Loucy (cell line): ENCODE results near the gene OSBPL2.

Experiments
- H2AFZ ChIP-seq: fragments of 200-600 bp; sonication (generic); 2 replicates; pipeline ENCODE4 v1.6.0; 2016; ENCODE audit warnings: antibody characterized with exemption, mild to moderate bottlenecking, low read length, moderate library complexity
- H3F3A ChIP-seq: fragments of 200-600 bp; 2 replicates; pipeline ENCODE4 v1.6.0; 2016; ENCODE audit warnings: antibody characterized with exemption, low read depth, mild to moderate bottlenecking
- H3K27me3 ChIP-seq: fragments of 200-600 bp; sonication (generic); 2 replicates; pipeline ENCODE4 v1.6.1; 2014; ENCODE audit warnings: low read length, mild to moderate bottlenecking; ENCODE audit not compliant: insufficient read depth, poor library complexity, severe bottlenecking
- H3K36me3 ChIP-seq: fragments of 200-600 bp; sonication (generic); 2 replicates; pipeline ENCODE4 v1.6.1; 2016; ENCODE audit warnings: low read length; ENCODE audit not compliant: insufficient read depth
- H3K4me1 ChIP-seq: fragments of 200-600 bp; sonication (generic); 2 replicates; pipeline ENCODE4 v1.5.1; 2014; ENCODE audit warnings: low read length, mild to moderate bottlenecking; ENCODE audit not compliant: insufficient read depth, poor library complexity, severe bottlenecking
- H3K4me2 ChIP-seq: fragments of 200-600 bp; sonication (generic); 2 replicates; pipeline ENCODE4 v1.6.0; 2014; ENCODE audit warnings: antibody characterized with exemption, low read length, low read depth, mild to moderate bottlenecking; ENCODE audit not compliant: poor library complexity, severe bottlenecking
- H3K4me3 ChIP-seq: fragments of 200-600 bp; sonication (generic); 2 replicates; pipeline ENCODE4 v1.5.1; 2014; ENCODE audit warnings: low read length, mild to moderate bottlenecking, mixed read lengths; ENCODE audit not compliant: poor library complexity, severe bottlenecking
- H3K79me2 ChIP-seq: fragments of 200-600 bp; sonication (generic); 2 replicates; pipeline ENCODE4 v1.6.1; 2014; ENCODE audit warnings: low read length; ENCODE audit not compliant: insufficient read depth
- H3K9ac ChIP-seq: fragments of 200-600 bp; sonication (generic); 2 replicates; pipeline ENCODE4 v1.6.0; 2014; ENCODE audit warnings: mild to moderate bottlenecking, low read depth, low read length, moderate library complexity; ENCODE audit not compliant: poor library complexity, severe bottlenecking
- H3K9me2 ChIP-seq: fragments of 200-600 bp; sonication (generic); replicated peaks from 2 replicates; pipeline ENCODE4 v1.6.1; 2016; ENCODE audit warnings: low read depth, low read length, mixed read lengths
- H3K9me3 ChIP-seq: fragments of 200-600 bp; sonication (generic); 2 replicates; pipeline ENCODE4 v1.6.1; 2014; ENCODE audit warnings: mild to moderate bottlenecking, antibody characterized with exemption, low read length, low read depth; ENCODE audit not compliant: insufficient read depth
- H4K20me1 ChIP-seq: fragments of 200-600 bp; sonication (generic); 2 replicates; pipeline ENCODE4 v1.6.0; 2014; ENCODE audit warnings: antibody characterized with exemption, low read length, mild to moderate bottlenecking; ENCODE audit not compliant: insufficient read depth, poor library complexity, severe bottlenecking
- CTCF ChIP-seq: fragments of 200-600 bp; sonication (generic); conservative IDR thresholded peaks from 2 replicates; pipeline ENCODE4 v1.5.1; 2014; ENCODE audit warnings: mild to moderate bottlenecking, antibody characterized with exemption, low read length
- EZH2phosphoT487 ChIP-seq: fragments of 200-600 bp; IDR thresholded peaks from 2 replicates; pipeline ENCODE4 v1.6.1; 2018; ENCODE audit warnings: antibody characterized with exemption, mild to moderate bottlenecking, moderate library complexity, borderline replicate concordance

OSBPL2 gene

GRCh38 chr20:62289898-62290297 is 51.6 kb downstream of the OSBPL2 start:
- Histone ChIP-seq H3K36me3 (peaks cover 53% of the 10 kb centered on the region; the same call in 1 of the 2 replicates), H3K4me1 (no peaks in the 10 kb centered on the region), H2AFZ (no peak overlapping the region), H3K27me3 (no peaks in the 10 kb centered on the region), H3K4me2 (no peak overlapping the region), H3K79me2 (no peaks in the 10 kb centered on the region), H3K9me3 (no peaks in the 10 kb centered on the region), H3K9ac (no peak overlapping the region), H3K4me3 (no peak overlapping the region), H3K9me2 (no peaks in the 10 kb centered on the region), H4K20me1 (no peaks in the 10 kb centered on the region), H3F3A (no peaks in the 10 kb centered on the region)
- TF ChIP-seq EZH2phosphoT487 (no peak), CTCF (no peak)

DNA sequence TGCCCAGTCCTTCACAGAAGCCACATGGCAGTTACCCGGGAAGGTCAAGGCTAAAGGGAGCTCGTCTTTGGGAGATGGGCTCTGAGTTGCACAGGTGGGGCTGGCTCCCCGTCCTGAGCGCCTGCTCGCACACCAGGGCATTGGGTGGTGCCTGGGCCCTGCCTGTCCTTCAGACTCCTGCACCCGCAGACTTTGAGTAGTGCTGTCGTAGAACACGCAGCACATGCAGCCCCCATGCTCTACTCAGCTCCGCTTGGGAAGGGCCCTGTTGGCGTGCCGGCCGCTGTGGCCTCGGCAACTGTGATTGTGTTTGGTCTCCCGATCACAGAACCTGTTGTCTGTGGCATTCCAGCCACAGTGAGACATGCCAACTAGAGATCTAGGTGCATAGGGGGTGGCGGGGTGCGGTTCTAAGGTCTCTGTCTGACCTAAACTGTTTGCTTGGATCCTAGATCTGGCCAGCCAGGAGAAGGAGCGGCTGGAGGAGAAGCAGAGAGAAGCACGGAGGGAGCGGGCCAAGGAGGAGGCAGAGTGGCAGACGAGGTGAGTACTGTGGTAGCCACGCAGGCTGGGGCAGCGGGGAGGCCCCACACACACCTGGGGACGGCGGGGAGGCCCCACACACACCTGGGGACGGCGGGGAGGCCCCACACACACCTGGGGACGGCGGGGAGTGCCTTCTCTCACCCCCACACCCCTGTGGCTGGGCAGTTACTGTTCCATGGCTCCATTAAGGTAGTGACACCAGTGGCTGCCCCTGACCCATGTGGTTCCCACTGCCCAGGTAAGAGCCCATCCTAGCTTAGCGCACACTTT is 53.1 kb downstream of the OSBPL2 start:
- Histone ChIP-seq H3K4me1 (no peaks in the 10 kb centered on the region), H3K4me3 (no peak overlapping the region), H3K79me2 (no peaks in the 10 kb centered on the region), H3K36me3 (peaks cover 52% of the 10 kb centered on the region; the same call in 1 of the 2 replicates), H2AFZ (no peak overlapping the region), H3K9me2 (no peaks in the 10 kb centered on the region), H3K27me3 (no peaks in the 10 kb centered on the region), H3K9me3 (no peaks in the 10 kb centered on the region), H3K4me2 (no peak overlapping the region), H3K9ac (no peak overlapping the region), H3F3A (no peaks in the 10 kb centered on the region), H4K20me1 (no peaks in the 10 kb centered on the region)
- TF ChIP-seq EZH2phosphoT487: no peak
- TF ChIP-seq CTCF: no peak

GRCh38 chr20:62292108-62292507 is 53.8 kb downstream of the OSBPL2 start:
- H4K20me1 ChIP-seq: no peaks in the 10 kb centered on the region
- no peaks in the 10 kb centered on the region for H3K9me2 ChIP-seq
- TF ChIP-seq CTCF (no peak), EZH2phosphoT487 (no peak)
- H3K4me1 ChIP-seq: no peaks in the 10 kb centered on the region
- H2AFZ ChIP-seq: no peak overlapping the region
- no peak overlapping the region for H3K4me3 ChIP-seq
- no peaks in the 10 kb centered on the region for H3F3A ChIP-seq
- no peak overlapping the region for H3K4me2 ChIP-seq
- peaks cover 48% of the 10 kb centered on the region; the same call in 1 of the 2 replicates for H3K36me3 ChIP-seq
- H3K9ac ChIP-seq: no peak overlapping the region
- no peaks in the 10 kb centered on the region for H3K27me3 ChIP-seq
- H3K9me3 ChIP-seq: no peaks in the 10 kb centered on the region
- no peaks in the 10 kb centered on the region for H3K79me2 ChIP-seq
